ENCODE data around the gene ACLY.

DNA sequence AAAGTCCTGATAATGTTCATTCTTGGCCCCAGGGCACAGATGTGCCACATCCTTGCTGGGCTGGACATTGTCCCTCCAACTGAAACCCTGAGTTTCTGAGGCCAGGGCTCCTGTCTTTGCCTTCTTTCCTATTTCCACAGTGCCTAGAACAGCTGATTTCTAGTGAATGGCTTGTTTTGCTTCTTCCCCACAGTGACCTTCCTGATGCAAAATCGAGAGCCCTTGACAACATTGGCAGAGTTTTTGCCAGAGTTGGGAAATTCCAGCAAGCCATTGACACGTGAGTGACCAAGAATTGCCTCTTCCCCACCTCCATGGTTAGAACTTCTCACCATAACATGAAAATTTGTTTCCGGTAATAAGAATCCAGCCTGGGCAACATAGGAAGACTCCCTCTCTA, 26.2 kb upstream of the ACLY start:
- no peak for TF ChIP-seq CTCF (IDR thresholded peaks at IDR 0.05; ENCODE audit: insufficient read depth, low read depth, low read length)
- TF ChIP-seq EZH2 (IDR thresholded peaks at IDR 0.05; ENCODE audit: insufficient read depth, low read length), result no peak

Measured in astrocyte (in vitro differentiated cells and primary cell).